GM19238 (cell line): ENCODE measurements around the gene NPAS2.

Source experiments
- DNase-seq: peaks from one replicate; pipeline ENCODE4 v3.0.0; 2011; ENCODE audit warnings: low spot score; ENCODE audit not compliant: insufficient read length

The NPAS2 gene

DNA sequence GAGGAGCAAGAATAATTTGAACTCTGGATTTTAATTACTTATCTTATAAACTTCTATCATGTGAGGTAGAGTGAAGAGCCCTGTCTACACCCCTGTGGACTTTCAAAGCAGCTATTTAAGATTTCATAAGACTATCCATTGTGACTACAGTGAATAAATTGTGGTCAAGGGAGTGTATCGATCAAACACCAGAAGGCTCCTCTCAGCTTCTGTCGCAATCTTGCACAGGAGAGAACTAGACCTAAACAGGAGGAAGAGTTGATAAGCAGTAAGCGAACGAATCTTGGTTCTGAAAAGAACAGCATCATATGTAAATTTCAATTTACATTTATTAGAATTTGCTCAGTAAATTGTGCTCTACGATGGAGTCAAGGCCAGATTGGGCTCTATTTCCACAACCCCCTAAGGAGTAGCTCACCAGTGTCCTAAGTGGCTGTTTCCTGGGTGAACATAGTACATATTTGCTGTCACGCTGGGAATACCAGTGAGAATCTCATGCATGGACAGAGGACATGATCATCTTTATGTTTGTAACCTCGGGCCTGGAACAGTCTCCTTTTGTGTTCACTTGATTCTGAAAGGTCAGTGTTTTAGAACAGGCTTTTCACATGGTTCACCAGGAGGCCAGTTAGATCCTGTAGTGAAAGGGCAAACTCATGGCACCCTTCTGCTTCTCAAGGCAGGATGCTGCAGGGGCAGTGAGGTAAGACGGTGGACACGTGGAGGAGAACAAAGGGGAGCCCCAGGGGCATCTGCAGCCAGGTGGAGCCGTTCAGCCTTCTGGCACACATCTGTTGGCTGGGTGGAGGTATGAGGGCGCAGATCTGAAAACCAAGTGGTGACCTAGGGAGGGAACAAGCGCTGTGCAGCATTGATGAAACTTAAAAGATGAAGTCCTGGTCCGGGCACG is 33.3 kb downstream of the NPAS2 start:
- DNase-seq: no peak

- DNase-seq: no peak
These were observed 34.2 kb downstream of the NPAS2 start for GRCh38 chr2:100853909-100854810.

DNA sequence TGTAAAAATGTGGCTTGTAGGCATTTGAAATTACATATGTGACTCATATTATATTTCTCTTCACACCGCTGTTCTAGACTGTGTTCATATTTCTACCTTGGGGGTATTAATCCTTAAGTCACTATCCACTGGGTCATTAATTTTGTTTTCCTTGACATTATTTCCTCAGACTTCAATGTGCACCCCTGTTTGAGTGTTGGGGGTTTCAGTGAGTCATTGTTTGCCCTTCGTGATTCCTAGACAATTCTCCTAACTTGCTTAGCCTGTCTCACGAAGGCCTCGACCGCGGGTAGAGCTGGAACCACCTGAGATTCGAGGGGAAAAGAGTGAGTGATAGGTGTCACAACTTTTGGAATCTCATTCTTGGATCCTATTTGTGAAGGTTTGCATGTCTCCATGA is 35.1 kb downstream of the NPAS2 start:
- DNase-seq: no peak

DNA sequence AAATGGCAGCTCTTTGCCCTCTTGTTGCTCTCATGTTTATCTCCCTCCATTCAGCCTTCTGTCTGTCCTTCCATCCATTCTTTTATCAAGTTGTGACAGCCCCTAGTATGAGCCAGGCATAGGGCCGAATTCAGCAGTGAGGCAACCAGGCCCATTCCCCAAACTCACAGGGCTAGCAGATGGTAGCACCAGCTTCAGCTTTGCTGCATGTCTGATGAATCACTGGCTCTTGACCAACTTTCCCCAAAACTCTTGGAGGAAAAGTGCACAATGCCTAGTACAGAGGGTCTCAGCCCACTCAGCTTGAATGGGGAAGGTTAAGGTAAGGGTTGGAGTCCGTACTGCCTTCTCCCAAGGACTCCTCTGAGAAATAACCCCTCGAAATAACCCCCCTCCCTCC is 35.7 kb downstream of the NPAS2 start:
- DNase-seq: no peak

DNA sequence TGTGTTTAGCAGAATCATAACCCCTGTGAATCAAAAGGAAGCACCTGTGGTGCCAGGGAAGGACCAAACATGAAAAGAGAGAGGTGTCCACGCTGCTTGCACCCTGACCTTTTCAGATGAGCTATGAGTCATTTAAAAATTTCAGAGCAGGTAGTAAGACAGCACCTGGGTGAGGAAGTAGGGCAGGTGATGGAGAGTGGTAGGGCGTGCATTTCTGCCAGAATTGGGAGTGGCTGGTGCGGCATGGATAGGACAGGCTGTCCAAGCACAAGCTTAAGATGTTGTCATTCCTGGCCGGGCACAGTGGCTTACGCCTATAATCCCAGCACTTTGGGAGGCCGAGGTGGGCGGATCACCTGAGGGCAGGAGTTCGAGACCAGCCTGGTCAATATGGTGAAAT is 36.8 kb downstream of the NPAS2 start:
- no peak for DNase-seq

DNA sequence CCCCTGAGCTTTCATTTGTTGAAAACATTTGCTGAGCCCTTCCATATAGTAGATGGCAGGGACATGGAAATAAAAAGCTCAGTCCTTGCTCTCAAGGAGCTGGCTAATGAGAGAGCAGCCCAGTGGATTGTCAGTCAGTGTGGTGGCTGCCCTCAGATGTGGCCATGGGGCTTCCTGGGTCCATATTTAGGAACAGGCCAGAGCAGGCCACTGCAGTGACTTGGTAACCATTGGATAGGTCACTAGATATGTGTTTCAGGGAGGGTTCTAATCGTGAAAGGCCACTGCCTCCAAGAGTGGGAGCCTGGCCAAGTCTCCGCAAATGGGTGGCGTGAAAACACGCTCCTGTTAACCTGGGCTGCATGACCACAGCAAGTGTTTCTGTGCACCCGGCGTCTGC is 37.4 kb downstream of the NPAS2 start:
- no peak for DNase-seq

DNA sequence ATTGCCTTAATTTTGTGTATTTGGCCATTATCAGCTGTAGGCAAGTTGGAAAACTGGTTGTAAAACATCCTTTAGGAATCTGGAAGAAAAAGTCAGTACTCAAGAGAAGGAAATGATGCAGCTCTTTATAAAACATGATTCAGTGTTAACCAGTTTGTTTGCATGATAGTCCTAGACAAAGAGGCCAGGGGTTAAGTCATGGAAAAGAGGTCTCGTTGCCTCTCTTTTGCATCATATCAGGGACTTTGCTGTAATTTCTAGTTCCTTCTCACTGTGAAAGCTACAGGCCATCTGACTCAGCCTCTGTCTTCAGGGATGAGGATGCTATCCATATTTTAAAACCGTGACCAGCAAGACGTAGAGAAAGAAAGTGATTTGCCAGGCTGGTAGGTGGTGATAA is 38.0 kb downstream of the NPAS2 start:
- no peak for DNase-seq

DNA sequence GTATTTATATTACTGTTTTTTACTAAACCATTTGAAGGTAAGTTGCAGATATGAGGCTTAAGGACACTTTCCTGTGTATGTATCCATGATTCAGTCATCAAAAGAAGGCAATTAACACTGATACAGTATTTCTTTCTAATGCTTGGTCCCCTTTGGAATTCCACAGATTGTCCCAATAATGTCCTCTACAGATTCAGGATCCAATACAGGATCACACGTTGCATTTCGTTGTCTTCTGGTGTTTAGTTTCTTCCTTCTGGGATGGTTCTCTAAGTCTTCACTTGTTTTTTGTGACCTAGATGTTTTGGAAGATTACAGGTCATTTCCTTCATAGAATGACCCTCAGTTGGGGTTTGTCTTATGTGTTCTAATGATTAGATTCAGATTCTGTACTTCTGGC is 40.0 kb downstream of the NPAS2 start:
- no peak for DNase-seq

- no peak for DNase-seq
These were observed 41.4 kb downstream of the NPAS2 start for GRCh38 chr2:100861340-100861739.

- no peak for DNase-seq
These were observed 42.1 kb downstream of the NPAS2 start for GRCh38 chr2:100862081-100862480.

GRCh38 chr2:100865816-100866460 is 46.0 kb downstream of the NPAS2 start:
- no peak for DNase-seq

- DNase-seq: no peak
These were observed 48.1 kb downstream of the NPAS2 start for GRCh38 chr2:100868083-100868482.

- no peak for DNase-seq
These were observed 49.2 kb downstream of the NPAS2 start for GRCh38 chr2:100869120-100869519.

GRCh38 chr2:100870652-100871531 is 51.0 kb downstream of the NPAS2 start:
- DNase-seq: no peak

DNA sequence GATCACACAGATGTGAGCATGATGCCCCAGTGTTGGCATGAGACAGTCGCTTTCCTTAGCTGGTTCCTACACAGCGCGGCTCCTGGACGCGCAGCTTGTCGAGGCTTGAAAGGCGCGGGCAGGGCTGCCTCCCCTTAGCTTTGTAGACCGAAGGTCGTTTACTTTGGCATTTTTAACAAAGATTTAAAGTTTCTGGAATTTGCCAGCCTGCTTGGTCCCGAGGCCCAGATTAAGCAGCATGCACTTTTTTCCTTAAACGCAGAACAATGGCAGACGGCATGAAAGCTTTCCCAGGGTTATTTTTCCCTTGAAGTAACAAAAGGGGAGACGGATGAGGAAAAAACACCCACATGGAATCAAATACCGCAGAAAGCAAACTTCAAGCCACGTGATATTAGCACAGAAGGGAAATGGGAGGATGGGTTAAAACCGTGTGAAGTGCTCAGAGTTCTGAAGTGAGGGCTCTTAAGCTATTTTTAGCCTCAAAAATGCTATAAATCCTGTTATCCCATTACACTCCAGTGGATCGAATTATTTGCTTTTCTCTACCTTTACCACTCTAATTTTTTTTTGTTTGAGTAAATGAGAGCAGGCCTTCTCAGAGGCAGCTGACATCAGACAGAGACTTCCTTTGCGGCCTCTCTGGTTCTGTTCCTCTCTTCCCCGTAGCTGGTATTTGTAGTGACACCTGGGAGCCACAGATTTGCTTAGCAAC is 55.7 kb downstream of the NPAS2 start:
- no peak for DNase-seq

- no peak for DNase-seq
These were observed 56.4 kb downstream of the NPAS2 start for GRCh38 chr2:100876231-100876860.

GRCh38 chr2:100877555-100877954 is 57.6 kb downstream of the NPAS2 start:
- no peak for DNase-seq

DNA sequence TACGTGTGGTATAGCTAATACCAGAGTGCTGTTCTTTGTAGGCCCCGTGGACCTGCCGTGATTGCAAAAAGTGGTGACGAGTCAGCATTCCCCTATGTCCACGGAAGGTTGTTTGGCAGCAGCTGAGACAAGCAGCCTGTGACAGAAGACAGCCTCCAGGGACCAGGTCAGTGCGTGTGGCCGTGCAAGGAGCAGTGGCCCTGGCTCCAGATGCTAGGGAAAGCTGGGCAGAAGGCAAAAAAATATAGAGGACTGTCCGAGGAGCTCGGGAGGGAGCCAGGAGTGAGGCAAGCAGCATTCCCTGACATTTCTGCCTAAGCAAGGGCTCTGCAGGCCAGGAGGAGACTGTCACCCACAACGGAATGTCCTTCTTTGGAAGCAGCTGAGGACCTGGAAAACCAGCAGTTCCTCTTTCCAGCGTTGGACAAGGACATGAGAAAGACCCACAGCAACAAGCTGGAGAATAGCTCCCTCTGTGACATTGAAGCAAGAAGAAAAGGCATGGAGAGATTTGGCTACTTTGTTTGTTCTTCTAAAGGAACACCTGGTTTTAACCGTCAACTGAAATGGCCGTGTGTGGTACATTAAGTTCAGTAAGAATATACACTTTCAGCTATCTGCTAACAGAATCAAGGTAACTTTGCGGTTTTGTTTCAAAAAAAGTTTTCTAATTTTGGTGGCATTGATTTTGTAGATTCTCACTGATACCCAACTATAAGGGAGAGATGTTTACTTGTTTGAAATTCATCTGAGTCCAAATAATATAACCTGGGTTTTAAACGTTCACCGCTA is 58.3 kb downstream of the NPAS2 start:
- DNase-seq: no peak

GRCh38 chr2:100879296-100879695 is 59.4 kb downstream of the NPAS2 start:
- DNase-seq: no peak
